Measurements from ENCODE around the gene MAP4K4. TPM values are rescaled to one million over a fixed set of nuclear protein-coding genes. Genes with fewer than 3 reads are reported as not detected.

The MAP4K4 gene
- polyA plus RNA-seq, 3 donors = 5.3 to 66.9 (median 8.7) TPM

DNA sequence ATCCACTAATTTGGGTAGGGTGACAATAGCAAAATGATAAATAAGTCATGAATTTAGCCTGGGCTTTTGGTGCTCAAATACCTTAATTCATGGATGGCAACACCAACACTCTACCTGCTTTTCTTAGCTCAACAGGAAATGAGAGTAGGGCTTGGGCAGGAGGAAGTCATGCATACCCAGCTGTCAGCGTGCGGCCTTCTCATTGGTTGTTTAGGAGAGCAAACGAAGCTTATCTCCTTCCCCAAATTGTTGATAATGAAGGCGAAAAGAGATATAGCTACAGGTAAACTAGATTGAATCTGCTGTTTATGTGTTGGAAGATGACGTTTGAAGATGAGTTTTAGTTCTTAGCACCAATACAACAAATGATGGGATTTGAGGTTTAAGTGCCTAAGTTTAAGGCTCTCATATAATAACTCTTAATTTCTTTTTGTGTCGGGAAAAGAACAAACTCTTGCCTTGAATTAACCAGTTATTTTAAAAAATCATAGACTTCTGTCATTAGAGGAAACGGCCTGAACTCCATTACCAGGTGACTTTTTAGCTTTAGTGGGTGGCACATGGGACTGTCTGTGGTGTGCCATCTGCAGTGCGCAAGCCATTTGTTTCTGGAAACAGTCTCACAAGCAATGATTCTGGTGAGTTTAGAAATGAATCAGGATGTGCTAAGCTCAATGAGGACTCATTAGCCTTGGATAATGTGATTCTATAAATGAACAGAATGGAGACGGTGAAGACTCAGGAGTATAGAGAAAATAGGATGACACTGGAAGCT is 19.8 kb downstream of the MAP4K4 start:
- H3K27ac Mint-ChIP-seq = peak overlapping the region in 6 of 7 donors; percentile 5 to 91 (median 58)
- H3K27ac ChIP-seq (ENCODE audit: low read depth in 1 of 2, low read length in 2 of 2) = peak overlapping the region in 1 of 2 donors; percentile 61
- peaks cover 17 to 31% of the 10 kb centered on the region in 2 donors for H3K36me3 Mint-ChIP-seq
- no peak overlapping the region for H3K4me3 Mint-ChIP-seq
- intact Hi-C loops (cut with micrococcal nuclease) = no loop called here
- peaks cover 99% of the 10 kb centered on the region for H3K79me2 ChIP-seq (ENCODE audit: insufficient read depth, low read length)
- peaks cover 6% of the 10 kb centered on the region for H4K20me1 ChIP-seq (ENCODE audit: insufficient read depth, low read length)
- H3K9me3 Mint-ChIP-seq = peaks cover 0 to 2% (median 0%) of the 10 kb centered on the region in 7 donors
- H3K27me3 Mint-ChIP-seq (ENCODE audit: low read depth in 3 of 3) = peaks cover 0 to 2% (median 0%) of the 10 kb centered on the region in 3 donors
- TF ChIP-seq, protein P1, sequence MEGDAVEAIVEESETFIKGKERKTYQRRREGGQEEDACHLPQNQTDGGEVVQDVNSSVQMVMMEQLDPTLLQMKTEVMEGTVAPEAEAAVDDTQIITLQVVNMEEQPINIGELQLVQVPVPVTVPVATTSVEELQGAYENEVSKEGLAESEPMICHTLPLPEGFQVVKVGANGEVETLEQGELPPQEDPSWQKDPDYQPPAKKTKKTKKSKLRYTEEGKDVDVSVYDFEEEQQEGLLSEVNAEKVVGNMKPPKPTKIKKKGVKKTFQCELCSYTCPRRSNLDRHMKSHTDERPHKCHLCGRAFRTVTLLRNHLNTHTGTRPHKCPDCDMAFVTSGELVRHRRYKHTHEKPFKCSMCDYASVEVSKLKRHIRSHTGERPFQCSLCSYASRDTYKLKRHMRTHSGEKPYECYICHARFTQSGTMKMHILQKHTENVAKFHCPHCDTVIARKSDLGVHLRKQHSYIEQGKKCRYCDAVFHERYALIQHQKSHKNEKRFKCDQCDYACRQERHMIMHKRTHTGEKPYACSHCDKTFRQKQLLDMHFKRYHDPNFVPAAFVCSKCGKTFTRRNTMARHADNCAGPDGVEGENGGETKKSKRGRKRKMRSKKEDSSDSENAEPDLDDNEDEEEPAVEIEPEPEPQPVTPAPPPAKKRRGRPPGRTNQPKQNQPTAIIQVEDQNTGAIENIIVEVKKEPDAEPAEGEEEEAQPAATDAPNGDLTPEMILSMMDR (IDR thresholded peaks at IDR 0.05) = no peak
- no peaks in the 10 kb centered on the region for H3K36me3 ChIP-seq (replicated peaks in 1 of 2; ENCODE audit: control insufficient read depth in 1 of 2, insufficient read depth in 2 of 2, low read length in 2 of 2)
- peak in 2 of 3 donors; percentile 45 to 51 for DNase-seq
- H3K4me2 ChIP-seq (replicated peaks; ENCODE audit: extremely low read depth, low read length, poor library complexity, severe bottlenecking) = peak overlapping the region; percentile 17
- no peak overlapping the region for H3K9ac ChIP-seq (ENCODE audit: insufficient read depth, low read length, poor library complexity, severe bottlenecking)
- 95% methylated on average over 2 of the region's 9 CpGs for WGBS (ENCODE audit: insufficient coverage)
- peaks cover 91% of the 10 kb centered on the region for H3K4me1 Mint-ChIP-seq
- H3K27me3 ChIP-seq (ENCODE audit: control insufficient read depth in 2 of 2, insufficient read depth in 2 of 2, low read length in 2 of 2) = no peaks in the 10 kb centered on the region
- no peaks in the 10 kb centered on the region for H3K9me3 ChIP-seq (replicated peaks in 1 of 2; ENCODE audit: control insufficient read depth in 1 of 2, insufficient read depth in 1 of 2, low read length in 2 of 2)
- H3K4me1 ChIP-seq (ENCODE audit: control insufficient read depth in 1 of 2, insufficient read depth in 2 of 2, low read length in 2 of 2) = peaks cover 79 to 89% of the 10 kb centered on the region in 2 donors
- no peak overlapping the region for H2AFZ ChIP-seq (ENCODE audit: insufficient read depth, low read depth, low read length, poor library complexity, severe bottlenecking)
- peak overlapping the region in 1 of 3 experiments; percentile 1 for H3K4me3 ChIP-seq (replicated peaks in 1 of 3; ENCODE audit: low read depth in 2 of 3, low read length in 3 of 3)

DNA sequence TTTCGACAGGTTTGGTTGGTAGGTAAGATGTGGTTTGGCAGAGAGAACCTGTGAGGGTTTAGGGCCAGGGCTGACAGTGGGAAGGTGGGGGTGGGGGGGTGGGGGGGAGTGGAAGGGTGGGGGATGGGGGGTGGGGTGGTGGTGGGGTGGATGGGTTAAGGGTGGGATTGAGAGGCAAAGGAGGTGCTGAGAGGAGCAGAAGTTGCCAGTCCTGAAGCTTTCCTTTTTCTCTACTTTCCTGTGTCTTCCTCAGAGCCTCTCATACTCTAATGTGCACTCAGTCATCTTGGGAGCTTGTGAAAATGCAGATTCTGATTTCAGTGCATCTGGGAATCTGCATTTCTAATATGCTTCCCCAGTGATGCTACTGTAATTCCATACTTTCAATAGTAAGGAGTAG is 21.0 kb downstream of the MAP4K4 start:
- H2AFZ ChIP-seq (ENCODE audit: insufficient read depth, low read depth, low read length, poor library complexity, severe bottlenecking) = no peak overlapping the region
- Mint-ChIP-seq H3K9me3 (peaks cover 0 to 2% (median 0%) of the 10 kb centered on the region in 7 donors), H3K36me3 (peaks cover 18 to 26% of the 10 kb centered on the region in 2 donors), H3K4me3 (no peak overlapping the region), H3K27me3 (ENCODE audit: low read depth in 3 of 3) (peaks cover 0 to 2% (median 0%) of the 10 kb centered on the region in 3 donors), H3K27ac (no peak overlapping the region), H3K4me1 (peaks cover 93% of the 10 kb centered on the region)
- no peak overlapping the region for H3K9ac ChIP-seq (ENCODE audit: insufficient read depth, low read length, poor library complexity, severe bottlenecking)
- H3K9me3 ChIP-seq (replicated peaks in 1 of 2; ENCODE audit: control insufficient read depth in 1 of 2, insufficient read depth in 1 of 2, low read length in 2 of 2) = no peaks in the 10 kb centered on the region
- H3K27ac ChIP-seq (ENCODE audit: low read depth in 1 of 2, low read length in 2 of 2) = peak overlapping the region in 1 of 2 donors; percentile 52
- peaks cover 15% of the 10 kb centered on the region for H4K20me1 ChIP-seq (ENCODE audit: insufficient read depth, low read length)
- DNase-seq = no peak
- peaks cover 96% of the 10 kb centered on the region for H3K79me2 ChIP-seq (ENCODE audit: insufficient read depth, low read length)
- TF ChIP-seq, protein P1 (IDR thresholded peaks at IDR 0.05) = no peak
- intact Hi-C loops (cut with micrococcal nuclease) = no loop called here
- no CpG with 5 or more reads among the region's 1 CpG for WGBS (ENCODE audit: insufficient coverage)
- no peak overlapping the region for H3K4me2 ChIP-seq (replicated peaks; ENCODE audit: extremely low read depth, low read length, poor library complexity, severe bottlenecking)
- no peak overlapping the region for H3K4me3 ChIP-seq (replicated peaks in 1 of 3; ENCODE audit: low read depth in 2 of 3, low read length in 3 of 3)
- H3K36me3 ChIP-seq (replicated peaks in 1 of 2; ENCODE audit: control insufficient read depth in 1 of 2, insufficient read depth in 2 of 2, low read length in 2 of 2) = no peaks in the 10 kb centered on the region
- no peaks in the 10 kb centered on the region for H3K27me3 ChIP-seq (ENCODE audit: control insufficient read depth in 2 of 2, insufficient read depth in 2 of 2, low read length in 2 of 2)
- H3K4me1 ChIP-seq (ENCODE audit: control insufficient read depth in 1 of 2, insufficient read depth in 2 of 2, low read length in 2 of 2) = peaks cover 80 to 89% of the 10 kb centered on the region in 2 donors
